GM11168 (cell line): ENCODE measurements around the gene TBL3.

ENCODE experiments used
- in situ Hi-C: fragments of 300-500 bp; cut with MboI; formaldehyde crosslinking; loops from one replicate; pipeline ENCODE4 v1.12.0; 2022; ENCODE audit warnings: low sequenced_read_pairs; ENCODE audit not compliant: unreplicated experiment

TBL3 gene

DNA sequence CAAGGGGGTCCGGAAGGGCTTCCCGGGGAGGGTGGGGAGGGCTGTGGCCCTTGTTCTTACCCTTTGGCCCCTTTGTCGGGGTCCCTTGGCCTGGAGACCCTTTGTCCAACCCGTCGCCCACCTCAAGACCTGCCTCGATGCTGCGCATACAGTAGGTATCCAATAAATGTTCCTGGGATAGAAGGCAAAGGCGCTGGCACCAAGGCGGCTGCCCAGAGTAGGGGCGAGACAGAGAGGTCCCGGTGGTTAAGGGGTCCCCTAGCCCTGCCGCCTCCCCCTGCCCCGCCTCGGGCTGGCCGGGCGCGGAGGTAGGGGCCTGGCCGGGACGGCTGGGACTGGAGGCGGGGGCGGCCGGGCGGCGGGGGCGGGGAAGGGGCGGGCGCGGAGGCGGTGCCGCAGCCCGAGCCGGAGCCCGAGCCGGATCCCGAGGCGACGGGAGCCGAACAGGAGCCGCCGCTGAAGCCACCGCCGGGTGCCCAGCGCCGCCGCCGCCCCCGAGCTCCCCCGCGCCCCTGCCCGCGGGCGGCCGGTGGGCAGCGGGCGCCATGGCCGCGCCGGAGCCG lies 54.7 kb downstream of the TBL3 start, which contains the start of gene NHERF2:
Gene NHERF2 (plus strand): TSS at position 442 of the 563 bp plus-strand sequence. CDS start 104 bp downstream, at position 546.
- in situ Hi-C loops, result no loop called here

GRCh38 chr16:2027024-2028010 lies 55.5 kb downstream of the TBL3 start:
- in situ Hi-C loops, result no loop called here

GRCh38 chr16:2028146-2028545 lies 56.3 kb downstream of the TBL3 start:
- in situ Hi-C loops, result no loop called here

GRCh38 chr16:2028620-2029220 lies 56.9 kb downstream of the TBL3 start:
- in situ Hi-C loops, result no loop called here

- in situ Hi-C loops, result no loop called here
These were observed 57.5 kb downstream of the TBL3 start for GRCh38 chr16:2029350-2029749.

DNA sequence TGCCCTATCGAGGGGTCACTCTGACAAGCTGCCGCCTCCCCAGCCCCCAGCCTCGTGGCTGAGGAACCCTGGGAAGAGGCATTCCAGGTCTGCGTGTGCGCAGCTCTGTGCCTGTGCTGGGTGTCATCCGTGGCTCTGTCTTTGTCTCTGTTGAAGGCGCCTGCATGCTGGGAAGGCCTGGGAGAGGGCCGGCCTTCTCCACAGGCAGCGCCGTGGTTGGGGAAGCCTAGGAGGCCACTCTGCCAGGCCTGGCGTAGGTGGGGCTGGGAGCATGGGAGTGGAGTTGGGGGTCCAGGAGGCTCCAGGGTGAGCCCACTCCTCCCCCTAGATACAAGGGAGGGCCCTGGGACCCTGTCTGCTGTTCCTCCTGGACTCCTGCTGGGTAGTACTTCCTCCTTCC lies 58.2 kb downstream of the TBL3 start:
- in situ Hi-C loops, result no loop called here

- in situ Hi-C loops, result no loop called here
These were observed 59.3 kb downstream of the TBL3 start for GRCh38 chr16:2031081-2031577.
